Activated CD4-positive, alpha-beta T cell treated with anti-CD3 and anti-CD28 coated beads, Interleukin-2, amount 50 U/mL, for 4 hours (primary cell): ENCODE results near the gene KCNQ4.

Source experiments
- DNase-seq, 2 experiments: peaks; one replicate each; pipeline ENCODE4 v3.0.0-alpha.2; 2020

The KCNQ4 gene

DNA sequence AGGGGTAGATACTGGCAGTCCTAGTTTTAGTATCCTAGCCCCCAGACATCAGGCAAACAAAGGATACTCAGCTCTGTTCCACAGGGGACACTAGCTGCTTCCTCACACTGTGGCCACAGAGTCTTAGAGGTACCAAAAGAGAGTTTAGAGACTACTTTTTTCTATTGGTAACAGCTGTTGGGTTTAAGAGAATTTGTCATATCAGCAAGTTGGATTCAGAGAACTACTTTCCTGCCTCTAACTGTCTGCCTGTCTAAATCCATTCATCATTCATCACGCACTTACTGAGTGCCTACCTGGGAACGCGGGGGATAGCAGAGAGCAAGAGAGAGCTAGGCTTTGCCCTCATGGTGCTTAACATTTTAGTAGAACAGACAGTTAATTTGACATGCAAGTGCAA, 27.1 kb upstream of the KCNQ4 start:
- DNase-seq: no peak

DNA sequence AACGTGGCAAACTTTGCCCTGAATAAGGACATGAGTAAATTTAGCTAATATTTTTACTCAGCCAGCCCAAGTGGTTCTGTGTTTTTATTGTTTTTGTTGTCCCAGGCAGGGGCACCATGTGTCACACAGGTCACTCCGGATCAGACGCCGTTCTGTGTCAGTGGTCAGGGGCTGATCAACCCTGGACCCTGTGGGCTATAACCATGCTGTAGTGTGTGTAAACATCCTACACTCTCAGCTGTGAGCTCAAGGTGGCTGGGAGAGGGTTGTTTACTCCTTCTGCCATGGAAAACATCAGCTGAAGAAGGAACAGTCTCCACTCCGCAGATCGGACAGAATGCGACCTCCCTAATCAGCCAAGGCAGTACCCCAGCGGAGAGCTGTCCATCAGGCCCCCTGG, 26.5 kb upstream of the KCNQ4 start:
- DNase-seq: no peak

GRCh38 chr1:40758004-40758403, 25.6 kb upstream of the KCNQ4 start:
- DNase-seq: no peak

DNA sequence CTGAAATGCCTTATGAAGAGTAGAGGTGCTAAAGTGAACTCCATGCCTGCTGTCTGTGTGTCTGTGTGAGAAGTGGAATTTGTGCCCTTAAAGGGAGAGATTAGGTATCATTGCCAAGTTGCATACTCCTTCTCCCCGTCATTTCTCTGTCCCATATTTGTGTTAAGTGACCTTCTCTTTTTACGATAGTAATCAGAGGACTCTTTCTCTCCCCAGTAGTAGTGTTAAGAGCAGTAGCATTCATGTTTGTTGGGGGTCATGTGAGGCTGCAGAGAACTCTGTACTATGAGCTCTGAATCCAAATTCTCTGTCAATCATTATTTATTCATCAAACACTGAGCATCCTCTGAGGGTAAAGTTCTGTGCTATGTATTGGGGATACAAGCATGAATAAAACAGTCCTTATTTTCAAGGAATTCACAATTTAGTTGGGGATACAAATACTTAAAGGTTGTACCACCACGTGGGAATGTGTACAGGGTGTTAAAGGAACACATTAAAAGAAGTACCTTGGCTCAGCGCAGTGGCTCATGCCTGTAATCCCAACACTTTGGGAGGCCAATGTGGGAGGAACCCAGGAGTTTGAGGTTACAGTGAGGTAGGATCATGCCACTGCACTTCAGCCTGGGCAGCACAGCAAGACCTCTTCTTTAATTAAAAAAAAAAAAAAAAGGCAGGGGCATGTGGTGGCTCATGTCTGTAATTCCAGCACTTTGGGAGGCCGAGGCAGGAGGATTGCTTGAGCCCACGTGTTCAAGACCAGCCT, 24.8 kb upstream of the KCNQ4 start:
- DNase-seq: no peak

DNA sequence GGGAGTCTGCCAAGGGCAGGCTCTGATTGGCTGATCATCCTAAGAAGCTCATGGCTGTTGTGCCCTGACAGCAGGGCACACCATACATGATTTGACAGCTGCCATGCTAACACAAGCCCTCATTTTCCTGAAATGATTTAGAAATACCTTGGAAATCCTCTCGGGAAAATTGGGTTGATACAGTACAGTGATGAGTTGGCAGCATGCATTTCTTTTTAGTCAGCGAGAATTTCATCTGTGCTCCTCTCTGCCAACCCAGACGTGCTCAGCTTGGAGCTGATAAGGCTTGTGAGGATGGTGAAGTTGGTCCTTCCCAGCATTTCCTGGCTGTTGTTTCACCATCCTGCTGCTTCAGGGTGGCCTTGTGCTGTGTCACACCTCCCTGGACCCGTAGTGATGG, 22.6 kb upstream of the KCNQ4 start:
- DNase-seq: no peak

DNA sequence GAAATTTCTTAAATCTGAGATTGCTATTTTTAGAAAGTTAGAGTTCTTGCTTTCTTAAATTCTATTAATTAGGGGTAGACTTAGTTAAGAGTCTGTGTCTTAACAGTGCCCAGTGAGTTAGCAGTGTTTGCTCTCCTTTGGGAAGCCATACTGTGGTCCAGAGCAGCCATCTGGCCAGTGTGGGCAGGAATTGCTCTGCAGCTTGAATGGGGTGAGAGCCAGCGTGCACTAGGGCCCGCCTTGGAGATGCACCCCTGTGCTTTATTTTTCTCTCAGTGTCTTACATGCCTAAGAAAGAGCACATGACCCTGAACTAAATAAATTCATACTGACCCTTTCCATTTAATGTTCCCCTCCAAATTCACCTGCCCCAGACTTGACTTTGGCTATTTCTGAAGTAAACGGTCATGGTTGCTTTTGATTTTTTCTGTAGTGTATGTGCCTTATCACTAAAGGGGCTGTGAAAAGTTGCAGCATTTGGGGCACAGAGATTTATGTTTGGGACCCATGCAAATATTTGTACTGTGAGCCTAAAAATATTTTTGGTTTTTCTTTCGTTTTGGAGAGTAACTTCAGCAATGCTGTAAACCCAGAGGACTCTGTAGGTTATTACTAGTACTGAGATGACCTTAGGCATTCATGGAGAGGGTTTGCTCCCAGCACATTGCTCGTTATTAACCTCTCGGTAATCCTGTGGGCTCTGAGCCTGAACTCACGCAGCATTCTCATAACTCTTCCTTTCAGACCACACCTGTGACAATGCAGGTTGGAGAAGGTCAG, 21.3 kb upstream of the KCNQ4 start:
- no peak for DNase-seq

DNA sequence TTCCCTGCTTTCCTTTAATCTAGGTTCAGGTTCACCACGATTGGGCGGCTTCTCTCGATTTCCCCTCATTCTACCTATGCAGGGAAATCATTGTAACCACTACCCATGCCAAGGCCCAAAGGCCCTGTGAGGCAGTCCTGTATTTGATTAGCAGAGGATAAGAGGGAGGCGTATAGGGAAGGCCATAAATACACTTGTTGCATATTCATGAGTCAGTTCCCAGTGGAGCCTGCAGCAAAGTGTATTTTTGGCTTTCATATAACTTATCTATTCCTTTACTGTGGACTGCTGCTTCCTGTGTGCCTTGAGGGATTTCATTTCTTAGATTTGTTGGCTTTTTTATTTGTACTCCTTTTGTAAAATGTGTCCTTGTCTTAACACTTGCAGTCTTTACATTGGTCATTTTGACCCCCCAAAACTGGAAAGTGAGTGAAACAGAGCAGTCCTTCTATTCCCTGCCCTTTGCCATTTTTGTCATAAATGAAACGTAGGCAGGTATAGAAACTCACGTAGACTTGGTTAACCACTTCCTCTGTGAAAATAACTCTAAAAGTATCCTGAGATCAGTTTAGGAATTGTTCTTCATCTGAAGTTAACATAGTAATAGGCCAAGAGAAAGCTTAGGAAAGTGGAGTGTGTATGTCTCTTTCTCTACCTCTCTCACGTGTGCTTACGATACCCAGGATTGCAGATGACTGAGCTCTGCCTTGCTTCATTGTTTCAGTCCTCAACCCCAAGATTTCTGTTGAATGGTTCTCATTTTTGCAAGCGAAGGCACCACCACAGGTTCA, 19.6 kb upstream of the KCNQ4 start:
- no peak for DNase-seq

- DNase-seq: no peak
Observed at GRCh38 chr1:40764981-40765380, 18.6 kb upstream of the KCNQ4 start.

GRCh38 chr1:40766017-40766416, 17.6 kb upstream of the KCNQ4 start:
- DNase-seq: no peak

- DNase-seq: no peak
Observed at GRCh38 chr1:40766560-40766959, 17.0 kb upstream of the KCNQ4 start.

GRCh38 chr1:40768146-40768990, 15.2 kb upstream of the KCNQ4 start:
- no peak for DNase-seq

DNA sequence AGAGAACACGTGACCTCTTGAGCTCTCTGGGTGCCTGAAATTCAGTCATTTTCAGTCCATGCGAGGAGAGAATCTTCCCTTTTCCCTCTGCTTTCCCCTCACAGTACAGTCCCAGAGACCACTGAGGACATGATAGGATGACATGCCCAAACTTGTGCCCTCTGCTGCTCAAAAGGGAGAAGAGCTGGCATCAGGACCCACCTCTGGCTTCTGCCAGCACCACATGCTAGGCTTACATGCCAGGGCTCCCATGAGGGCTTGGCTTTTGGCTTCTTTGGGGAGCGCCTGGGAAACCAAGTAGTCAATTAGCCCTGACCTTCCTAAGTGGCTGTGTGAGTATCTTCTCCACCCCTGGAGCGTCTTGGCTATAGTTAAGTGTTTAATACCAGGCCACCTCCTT, 13.8 kb upstream of the KCNQ4 start:
- no peak for DNase-seq

DNA sequence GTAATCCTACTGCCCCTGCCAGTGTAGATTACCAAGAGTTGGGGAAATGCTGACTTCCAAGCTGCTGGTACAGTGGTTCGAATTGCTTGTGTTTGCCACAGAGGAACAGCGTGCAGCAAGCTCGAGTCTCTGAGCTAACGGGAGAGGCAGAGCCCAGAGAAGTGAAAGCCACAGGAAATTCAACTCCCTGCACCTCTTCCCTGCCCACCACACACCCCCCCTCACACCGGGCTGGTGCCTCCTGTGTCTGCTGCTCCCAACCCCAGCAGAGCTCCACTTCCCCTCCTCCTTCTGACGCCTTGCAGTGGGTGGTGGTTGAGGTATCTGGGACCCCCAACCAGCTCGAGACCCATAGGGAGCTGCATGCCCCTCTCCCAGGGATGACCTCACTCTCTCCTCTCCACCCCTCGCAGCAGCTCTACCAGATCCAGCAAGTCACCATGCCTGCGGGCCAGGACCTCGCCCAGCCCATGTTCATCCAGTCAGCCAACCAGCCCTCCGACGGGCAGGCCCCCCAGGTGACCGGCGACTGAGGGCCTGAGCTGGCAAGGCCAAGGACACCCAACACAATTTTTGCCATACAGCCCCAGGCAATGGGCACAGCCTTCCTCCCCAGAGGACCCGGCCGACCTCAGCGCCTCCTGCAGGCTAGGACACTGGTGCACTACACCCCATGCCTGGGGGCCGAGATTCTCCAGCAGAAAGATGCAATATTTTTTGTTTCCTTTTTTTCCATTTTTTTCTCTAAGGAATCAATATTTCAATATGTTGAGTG, 13.1 kb upstream of the KCNQ4 start:
- DNase-seq: no peak

GRCh38 chr1:40772146-40772955, 11.2 kb upstream of the KCNQ4 start:
- no peak for DNase-seq

GRCh38 chr1:40773748-40774265, 9.8 kb upstream of the KCNQ4 start:
- DNase-seq: no peak

- DNase-seq: peak; percentile 63 to 67
Observed at GRCh38 chr1:40774266-40774998, 9.2 kb upstream of the KCNQ4 start.

DNA sequence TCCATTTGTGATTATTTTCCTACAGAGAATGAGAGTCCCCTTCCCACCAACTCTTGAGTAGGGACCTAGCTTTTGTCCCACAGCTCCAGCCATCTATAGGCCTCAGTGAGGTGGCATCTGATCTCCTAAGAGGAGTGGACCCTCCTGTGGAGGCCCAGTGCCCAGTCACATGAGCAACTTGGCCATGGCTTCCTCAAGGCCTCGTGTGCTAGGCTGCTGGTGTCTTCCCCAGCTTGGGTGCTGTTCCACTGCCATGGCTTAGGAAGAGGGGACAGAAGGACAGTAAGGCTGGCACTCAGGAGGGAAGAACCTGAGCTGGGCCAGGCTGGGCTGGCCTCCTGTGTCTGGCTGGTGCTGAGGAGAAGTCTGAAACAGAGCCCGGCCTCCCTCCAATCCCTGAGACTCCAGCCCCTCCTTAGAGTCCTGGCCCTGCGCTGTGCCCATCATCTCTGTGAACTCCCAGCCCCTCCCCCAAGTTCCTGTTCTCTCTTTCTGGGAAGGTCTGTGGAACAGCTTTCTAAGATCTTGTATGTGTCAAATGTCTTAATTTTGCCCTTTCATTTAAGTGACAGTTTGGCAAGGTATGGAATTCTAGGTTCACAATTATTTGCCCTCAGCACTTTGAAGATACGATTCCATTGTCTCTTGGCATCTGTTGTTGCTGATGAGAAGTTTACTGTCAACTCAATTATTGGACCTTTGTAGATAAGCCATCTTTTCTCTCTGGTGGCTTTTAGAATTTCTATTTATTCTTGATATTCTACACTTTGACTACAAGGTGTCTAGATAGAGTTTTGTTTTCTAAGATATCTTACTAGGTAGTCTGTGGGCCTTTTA, 7.1 kb upstream of the KCNQ4 start:
- no peak for DNase-seq

DNA sequence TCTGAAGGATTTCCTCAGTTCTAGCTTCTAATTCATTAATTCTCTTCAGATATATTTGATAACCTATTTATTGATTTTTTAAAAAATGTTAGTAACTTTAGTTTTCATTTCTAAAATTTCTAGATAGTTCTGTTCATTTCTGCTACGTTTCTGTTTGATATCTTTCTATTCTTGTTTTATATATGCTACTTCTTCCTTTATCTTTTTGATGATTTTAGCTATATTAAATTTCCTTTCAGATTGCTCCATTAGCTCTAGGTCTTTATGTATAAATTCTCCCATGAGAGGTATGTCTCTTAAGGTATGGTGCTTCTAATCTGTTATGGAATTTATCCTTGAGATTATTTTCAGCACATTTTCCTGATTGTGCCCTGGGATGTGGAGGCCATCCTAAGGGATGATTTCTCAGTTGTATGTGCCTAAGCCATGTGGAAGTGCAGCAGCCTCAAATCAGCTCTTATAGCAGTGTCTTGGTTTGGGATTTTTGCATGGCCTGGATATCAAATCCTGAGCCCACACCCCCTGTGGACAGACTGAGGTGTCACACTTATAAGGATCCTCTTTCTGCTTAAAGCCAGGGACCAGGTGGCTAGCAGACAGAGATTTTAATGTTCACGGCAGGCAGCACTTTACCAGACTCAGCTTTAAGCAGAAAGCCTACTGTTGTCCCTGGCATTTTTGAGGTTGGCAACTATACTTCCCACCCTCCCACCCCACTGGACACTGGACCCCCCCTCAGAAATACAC, 6.2 kb upstream of the KCNQ4 start:
- DNase-seq: no peak
